ENCODE results near the gene ARHGAP26. TPM values are rescaled to one million over a fixed set of nuclear protein-coding genes. Genes with fewer than 3 reads are reported as not detected.

ARHGAP26 gene
- total RNA-seq, 5 donors from 2014 or later (not counting 1 experiment from before 2014, with no cell fraction given) = 22.8 to 49.3 (median 28.3) TPM

DNA sequence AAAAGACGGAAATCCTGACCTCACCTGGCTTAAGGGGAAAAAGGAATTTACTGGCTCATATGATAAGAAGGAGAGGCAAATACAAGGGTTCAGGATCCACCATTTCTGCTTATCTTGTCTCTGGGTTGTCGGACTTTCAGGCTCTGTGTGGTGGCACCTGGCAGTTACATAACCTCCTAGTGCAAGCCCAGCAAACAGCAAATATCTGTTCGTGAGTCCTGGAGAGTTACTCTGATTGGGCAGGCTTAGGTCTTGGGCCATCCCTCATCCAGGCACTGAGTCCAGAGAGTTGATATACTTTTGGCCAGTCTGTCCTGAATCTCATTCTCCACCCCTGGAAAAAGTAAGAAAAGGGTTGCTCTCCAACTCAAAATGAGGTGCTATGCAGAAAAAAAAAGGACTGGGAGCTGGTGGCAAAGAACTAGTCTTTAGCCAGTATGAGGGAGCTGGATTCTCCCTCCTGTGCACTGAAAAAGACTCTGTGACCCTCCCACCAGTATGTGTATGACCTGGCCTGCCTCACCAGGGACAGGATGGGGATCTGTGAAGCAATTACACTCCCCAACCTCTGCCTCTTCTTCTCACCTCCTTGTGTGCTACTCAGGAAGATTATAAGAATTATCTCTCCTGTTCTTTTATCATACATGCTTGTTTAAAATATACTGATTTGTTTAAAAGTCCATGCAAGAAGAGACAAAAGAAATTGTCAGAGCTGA is 282.9 kb downstream of the ARHGAP26 start:
- H3K4me1 Mint-ChIP-seq = peaks cover 37 to 57% (median 47%) of the 10 kb centered on the region in 3 donors
- DNase-seq (no peak), ATAC-seq (replicated peaks in 1 of 4) (no peak)
- WGBS (ENCODE audit: insufficient coverage) = 100% methylated on average over 2 of the region's 3 CpGs
- H3K27ac ChIP-seq (ENCODE audit: low read length) = no peak overlapping the region
- peaks cover 0 to 35% of the 10 kb centered on the region in 2 donors for H3K36me3 ChIP-seq (ENCODE audit: control insufficient read depth in 2 of 2, extremely low read depth in 1 of 2, insufficient read depth in 1 of 2, low read length in 1 of 2)
- H3K27me3 Mint-ChIP-seq = no peaks in the 10 kb centered on the region
- no peak overlapping the region for H3K27ac Mint-ChIP-seq
- no peak overlapping the region for H3K4me3 Mint-ChIP-seq
- no peak overlapping the region for H3K4me3 ChIP-seq (ENCODE audit: control insufficient read depth in 1 of 2, extremely low read depth in 1 of 2, low read length in 1 of 2)
- peaks cover 2% of the 10 kb centered on the region in 2 experiments for H3K4me1 ChIP-seq (ENCODE audit: control insufficient read depth in 1 of 2, extremely low read depth in 1 of 2, insufficient read depth in 2 of 2, low read length in 2 of 2)
- H3K27me3 ChIP-seq (replicated peaks in 1 of 2; ENCODE audit: control insufficient read depth in 2 of 2, extremely low read depth in 1 of 2, insufficient read depth in 2 of 2, low read length in 1 of 2) = no peaks in the 10 kb centered on the region
- peaks cover 63% of the 10 kb centered on the region for H3K36me3 Mint-ChIP-seq
- ChIA-PET CTCF (no interaction called here), POLR2A (interaction anchor here in 1 of 2 donors (0.7 kb wide), 1 partner anchor 58 kb away, joined by 4 read pairs; no protein-coding TSS in a partner anchor)
- H3K9me3 ChIP-seq = no peaks in the 10 kb centered on the region
- no peaks in the 10 kb centered on the region for H3K9me3 Mint-ChIP-seq

DNA sequence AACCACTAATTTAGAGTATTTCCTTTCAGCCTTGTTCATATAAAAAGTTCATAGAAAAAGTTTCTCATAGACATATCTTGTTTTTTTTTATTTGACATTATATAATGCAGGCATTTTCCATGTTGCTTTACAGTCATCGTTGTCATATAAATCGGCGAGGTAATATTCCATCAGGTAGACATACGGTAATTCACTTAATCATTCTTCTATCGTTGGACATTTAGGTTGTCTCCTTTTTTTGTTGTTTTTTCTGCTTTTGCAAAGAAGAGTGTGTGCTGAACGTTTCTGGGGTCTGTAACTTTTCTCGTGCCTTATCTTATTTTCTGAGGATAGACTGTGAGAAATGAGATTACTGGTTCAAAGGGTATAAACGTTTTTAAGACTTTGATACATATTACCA is 283.6 kb downstream of the ARHGAP26 start:
- H3K36me3 ChIP-seq (ENCODE audit: control insufficient read depth in 2 of 2, extremely low read depth in 1 of 2, insufficient read depth in 1 of 2, low read length in 1 of 2) = peaks cover 0 to 41% of the 10 kb centered on the region in 2 donors

DNA sequence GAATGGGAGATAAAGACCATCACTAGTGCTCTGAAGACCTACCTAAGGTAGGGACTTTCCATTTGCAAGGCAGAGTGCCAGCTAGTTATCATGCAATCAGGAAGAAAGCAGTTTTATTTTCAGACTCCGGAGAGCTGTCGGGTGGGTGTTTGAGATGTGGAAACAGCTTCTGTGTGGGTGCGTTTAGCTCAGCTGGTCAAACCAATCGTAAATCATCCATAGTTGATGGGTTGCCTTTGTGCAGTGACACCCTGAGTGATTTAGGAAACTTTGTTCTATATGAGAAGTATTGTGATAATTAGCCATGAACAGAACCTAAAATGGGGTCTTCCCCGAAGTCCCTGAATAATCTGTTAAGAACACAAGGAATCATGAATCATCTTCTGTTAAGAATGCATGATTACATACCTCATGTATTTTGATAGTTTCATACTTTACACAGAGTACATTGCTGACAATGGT is 284.3 kb downstream of the ARHGAP26 start:
- H3K36me3 ChIP-seq (ENCODE audit: control insufficient read depth in 2 of 2, extremely low read depth in 1 of 2, insufficient read depth in 1 of 2, low read length in 1 of 2) = peaks cover 0 to 41% of the 10 kb centered on the region in 2 donors
- ATAC-seq (replicated peaks in 1 of 4) (peak in 2 of 4 experiments; percentile 43 to 59), DNase-seq (peak in 1 of 35 experiments; percentile 47)
- no peaks in the 10 kb centered on the region for H3K27me3 ChIP-seq (replicated peaks in 1 of 2; ENCODE audit: control insufficient read depth in 2 of 2, extremely low read depth in 1 of 2, insufficient read depth in 2 of 2, low read length in 1 of 2)
- no peaks in the 10 kb centered on the region for H3K9me3 ChIP-seq
- peaks cover 2% of the 10 kb centered on the region in 2 experiments for H3K4me1 ChIP-seq (ENCODE audit: control insufficient read depth in 1 of 2, extremely low read depth in 1 of 2, insufficient read depth in 2 of 2, low read length in 2 of 2)
- CTCF ChIA-PET = no interaction called here
- H3K36me3 Mint-ChIP-seq = peaks cover 72% of the 10 kb centered on the region
- no peaks in the 10 kb centered on the region for H3K9me3 Mint-ChIP-seq
- H3K4me3 ChIP-seq (ENCODE audit: control insufficient read depth in 1 of 2, extremely low read depth in 1 of 2, low read length in 1 of 2) = no peak overlapping the region
- no peaks in the 10 kb centered on the region for H3K27me3 Mint-ChIP-seq
- H3K4me3 Mint-ChIP-seq = peak overlapping the region in 1 of 3 donors; percentile 17
- H3K4me1 Mint-ChIP-seq = peaks cover 30 to 59% (median 46%) of the 10 kb centered on the region in 3 donors
- H3K27ac Mint-ChIP-seq = peak overlapping the region in 1 of 2 donors; percentile 73
- WGBS (ENCODE audit: insufficient coverage) = 23% methylated on average over 4 of the region's 5 CpGs
- POLR2A ChIA-PET = no interaction called here
- no peak overlapping the region for H3K27ac ChIP-seq (ENCODE audit: low read length)

More for the DNA sequence above, 283.6 kb downstream of the ARHGAP26 start:
- POLR2A ChIA-PET = interaction anchor here in 1 of 2 donors (0.7 kb wide), 1 partner anchor 58 kb away, joined by 4 read pairs; no protein-coding TSS in a partner anchor
- DNase-seq (no peak), ATAC-seq (replicated peaks in 1 of 4) (no peak)
- no peak overlapping the region for H3K27ac ChIP-seq (ENCODE audit: low read length)
- H3K4me3 ChIP-seq (ENCODE audit: control insufficient read depth in 1 of 2, extremely low read depth in 1 of 2, low read length in 1 of 2) = no peak overlapping the region
- H3K27me3 ChIP-seq (replicated peaks in 1 of 2; ENCODE audit: control insufficient read depth in 2 of 2, extremely low read depth in 1 of 2, insufficient read depth in 2 of 2, low read length in 1 of 2) = no peaks in the 10 kb centered on the region
- H3K4me1 Mint-ChIP-seq = peaks cover 37 to 57% (median 47%) of the 10 kb centered on the region in 3 donors
- H3K36me3 Mint-ChIP-seq = peaks cover 69% of the 10 kb centered on the region
- no peak overlapping the region for H3K27ac Mint-ChIP-seq
- no peaks in the 10 kb centered on the region for H3K27me3 Mint-ChIP-seq
- H3K9me3 Mint-ChIP-seq = no peaks in the 10 kb centered on the region
- no peak overlapping the region for H3K4me3 Mint-ChIP-seq
- WGBS (ENCODE audit: insufficient coverage) = 80% methylated on average over 1 of the region's 8 CpGs
- H3K9me3 ChIP-seq = no peaks in the 10 kb centered on the region
- CTCF ChIA-PET = no interaction called here
- H3K4me1 ChIP-seq (ENCODE audit: control insufficient read depth in 1 of 2, extremely low read depth in 1 of 2, insufficient read depth in 2 of 2, low read length in 2 of 2) = peaks cover 2% of the 10 kb centered on the region in 2 experiments

DNA sequence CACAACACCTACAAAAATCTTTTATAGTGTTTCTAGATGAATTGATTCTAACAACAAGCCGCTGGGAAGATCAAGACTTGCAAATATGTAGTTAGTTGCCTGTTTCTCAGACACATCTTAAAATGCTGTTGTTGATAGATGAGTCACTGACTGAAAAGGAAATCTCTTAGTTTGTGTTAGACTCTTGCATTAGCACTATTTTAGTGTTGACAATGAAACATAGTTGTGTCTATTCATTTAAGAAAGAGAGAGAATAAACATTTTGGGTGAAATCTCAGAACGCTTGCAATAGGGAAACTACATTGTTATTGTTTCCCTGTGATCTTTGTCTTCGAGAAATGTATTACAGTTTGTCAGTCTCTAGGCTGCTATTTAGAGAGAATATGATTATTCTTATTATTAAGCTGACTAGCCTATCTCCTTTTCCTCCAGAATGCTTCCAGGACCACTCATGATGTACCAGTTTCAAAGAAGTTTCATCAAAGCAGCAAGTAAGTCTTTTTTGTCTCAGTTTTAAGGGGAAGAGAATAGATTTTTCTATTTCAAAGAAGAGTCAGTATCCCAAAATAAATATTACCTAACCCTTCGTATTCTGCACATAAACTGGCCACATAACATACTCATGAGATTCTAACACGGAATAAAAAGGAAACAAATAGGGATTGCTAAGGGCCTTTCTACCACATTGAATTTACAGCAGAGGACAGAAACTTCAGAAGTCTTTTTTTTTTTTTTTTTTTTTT is 285.6 kb downstream of the ARHGAP26 start:
- no peaks in the 10 kb centered on the region for H3K9me3 ChIP-seq
- ChIA-PET POLR2A (no interaction called here), CTCF (no interaction called here)
- no peaks in the 10 kb centered on the region for H3K4me1 ChIP-seq (ENCODE audit: control insufficient read depth in 1 of 2, extremely low read depth in 1 of 2, insufficient read depth in 2 of 2, low read length in 2 of 2)
- ATAC-seq (replicated peaks in 1 of 4) (no peak), DNase-seq (no peak)
- H3K36me3 ChIP-seq (ENCODE audit: control insufficient read depth in 2 of 2, extremely low read depth in 1 of 2, insufficient read depth in 1 of 2, low read length in 1 of 2) = peaks cover 0 to 42% of the 10 kb centered on the region in 2 donors
- Mint-ChIP-seq H3K36me3 (peaks cover 76% of the 10 kb centered on the region), H3K27ac (peak overlapping the region in 1 of 2 donors; percentile 16), H3K4me1 (peaks cover 18 to 50% (median 35%) of the 10 kb centered on the region in 3 donors), H3K9me3 (no peaks in the 10 kb centered on the region), H3K27me3 (no peaks in the 10 kb centered on the region), H3K4me3 (no peak overlapping the region)
- H3K27me3 ChIP-seq (replicated peaks in 1 of 2; ENCODE audit: control insufficient read depth in 2 of 2, extremely low read depth in 1 of 2, insufficient read depth in 2 of 2, low read length in 1 of 2) = no peaks in the 10 kb centered on the region
- 20% methylated on average over 1 of the region's 5 CpGs for WGBS (ENCODE audit: insufficient coverage)
- no peak overlapping the region for H3K27ac ChIP-seq (ENCODE audit: low read length)
- H3K4me3 ChIP-seq (ENCODE audit: control insufficient read depth in 1 of 2, extremely low read depth in 1 of 2, low read length in 1 of 2) = no peak overlapping the region

DNA sequence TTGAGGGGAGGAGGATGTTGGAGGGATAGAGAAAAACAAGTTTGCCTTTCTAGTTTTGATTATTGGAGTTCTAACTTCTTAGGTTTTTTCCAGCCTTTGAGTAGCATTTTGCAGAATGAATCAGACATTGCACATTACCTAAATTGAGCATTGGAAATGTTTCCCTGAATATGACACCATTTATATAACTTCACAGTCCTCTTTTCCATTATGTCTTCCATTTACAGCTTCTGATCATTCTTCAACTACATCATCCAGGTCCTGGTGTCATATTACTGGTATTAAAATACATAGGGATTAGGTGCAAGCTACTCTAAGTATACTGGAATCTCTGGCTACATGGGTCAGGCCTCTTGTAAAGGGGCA is 286.1 kb downstream of the ARHGAP26 start:
- CTCF ChIA-PET = no interaction called here
- H3K4me1 Mint-ChIP-seq = peaks cover 18 to 50% (median 35%) of the 10 kb centered on the region in 3 donors
- DNase-seq (no peak), ATAC-seq (replicated peaks in 1 of 4) (no peak)
- H3K27ac Mint-ChIP-seq = peak overlapping the region in 1 of 2 donors; percentile 29
- Histone ChIP-seq H3K9me3 (no peaks in the 10 kb centered on the region), H3K27me3 (replicated peaks in 1 of 2; ENCODE audit: control insufficient read depth in 2 of 2, extremely low read depth in 1 of 2, insufficient read depth in 2 of 2, low read length in 1 of 2) (no peaks in the 10 kb centered on the region), H3K36me3 (ENCODE audit: control insufficient read depth in 2 of 2, extremely low read depth in 1 of 2, insufficient read depth in 1 of 2, low read length in 1 of 2) (peaks cover 0 to 42% of the 10 kb centered on the region in 2 donors), H3K4me1 (ENCODE audit: control insufficient read depth in 1 of 2, extremely low read depth in 1 of 2, insufficient read depth in 2 of 2, low read length in 2 of 2) (no peaks in the 10 kb centered on the region), H3K27ac (ENCODE audit: low read length) (no peak overlapping the region), H3K4me3 (ENCODE audit: control insufficient read depth in 1 of 2, extremely low read depth in 1 of 2, low read length in 1 of 2) (no peak overlapping the region)
- no peaks in the 10 kb centered on the region for H3K9me3 Mint-ChIP-seq
- no peak overlapping the region for H3K4me3 Mint-ChIP-seq
- POLR2A ChIA-PET = no interaction called here
- H3K27me3 Mint-ChIP-seq = no peaks in the 10 kb centered on the region
- H3K36me3 Mint-ChIP-seq = peaks cover 79% of the 10 kb centered on the region

DNA sequence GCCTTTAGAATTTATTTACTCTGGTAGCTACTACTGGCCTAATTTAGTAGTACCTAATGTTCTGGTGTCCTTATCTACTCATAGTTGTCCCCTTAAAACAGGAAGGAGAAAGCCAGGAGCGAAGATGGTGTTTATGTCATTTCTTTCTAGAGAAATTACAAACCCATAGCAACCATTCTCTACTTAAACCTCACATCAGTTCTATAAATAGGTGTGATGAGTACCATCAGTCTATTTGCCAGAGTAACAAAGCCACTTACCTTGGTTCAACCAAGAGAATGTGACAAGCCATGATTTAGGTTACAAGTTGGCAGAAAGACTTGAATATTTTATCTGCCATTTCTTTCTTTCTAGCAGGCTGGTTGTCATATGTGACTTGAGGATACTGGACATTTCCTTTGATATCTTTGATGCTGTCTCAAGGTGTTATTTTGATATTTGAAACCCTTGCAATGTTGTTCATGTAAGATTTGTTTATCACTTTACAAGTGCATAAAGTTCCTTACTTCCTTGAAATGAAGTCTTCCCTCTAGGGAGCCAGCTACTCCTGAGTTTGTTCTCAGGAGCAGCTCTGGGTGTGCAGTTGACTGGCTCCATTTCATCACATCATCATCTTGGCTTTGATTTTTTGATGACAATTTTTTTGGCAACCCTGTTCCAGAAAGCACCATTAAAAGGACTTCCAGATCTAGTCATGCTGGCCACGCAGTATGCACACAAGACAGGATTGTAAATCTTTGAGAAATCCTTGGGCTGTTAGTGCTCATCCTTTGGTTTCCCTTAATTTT is 286.8 kb downstream of the ARHGAP26 start:
- no peaks in the 10 kb centered on the region for H3K4me1 ChIP-seq (ENCODE audit: control insufficient read depth in 1 of 2, extremely low read depth in 1 of 2, insufficient read depth in 2 of 2, low read length in 2 of 2)
- no peaks in the 10 kb centered on the region for H3K9me3 ChIP-seq
- no peaks in the 10 kb centered on the region for H3K27me3 ChIP-seq (replicated peaks in 1 of 2; ENCODE audit: control insufficient read depth in 2 of 2, extremely low read depth in 1 of 2, insufficient read depth in 2 of 2, low read length in 1 of 2)
- H3K9me3 Mint-ChIP-seq = no peaks in the 10 kb centered on the region
- peaks cover 0 to 39% of the 10 kb centered on the region in 2 donors for H3K36me3 ChIP-seq (ENCODE audit: control insufficient read depth in 2 of 2, extremely low read depth in 1 of 2, insufficient read depth in 1 of 2, low read length in 1 of 2)
- peak overlapping the region in 1 of 2 donors; percentile 50 for H3K27ac Mint-ChIP-seq
- peaks cover 78% of the 10 kb centered on the region for H3K36me3 Mint-ChIP-seq
- ChIA-PET CTCF (no interaction called here), POLR2A (no interaction called here)
- H3K4me3 Mint-ChIP-seq = no peak overlapping the region
- H3K27ac ChIP-seq (ENCODE audit: low read length) = no peak overlapping the region
- DNase-seq (no peak), ATAC-seq (replicated peaks in 1 of 4) (no peak)
- no peaks in the 10 kb centered on the region for H3K27me3 Mint-ChIP-seq
- WGBS (ENCODE audit: insufficient coverage) = 100% methylated on average over 1 of the region's 2 CpGs
- no peak overlapping the region for H3K4me3 ChIP-seq (ENCODE audit: control insufficient read depth in 1 of 2, extremely low read depth in 1 of 2, low read length in 1 of 2)
- H3K4me1 Mint-ChIP-seq = peaks cover 18 to 47% (median 35%) of the 10 kb centered on the region in 3 donors
